Smooth muscle cell (in vitro differentiated cells): ENCODE results near the gene PC. TPM values are rescaled to one million over a fixed set of nuclear protein-coding genes. Genes with fewer than 3 reads are reported as not detected.
A peak's percentile ranks its signal among the peaks of the same experiment; 100 is the strongest.

Experiments
- DNase-seq: peaks from one replicate; lab custom pipeline; 2025; ENCODE audit not compliant: unreplicated experiment; lab: John Stamatoyannopoulos, UW
- H2AFZ ChIP-seq: fragments of 200-600 bp; sonication (generic); 2 replicates; pipeline ENCODE4 v1.6.0; 2016; ENCODE audit warnings: antibody characterized with exemption, low read depth, mild to moderate bottlenecking
- H3F3A ChIP-seq: fragments of 200-600 bp; sonication (generic); 2 replicates; pipeline ENCODE4 v1.6.0; 2017; ENCODE audit warnings: antibody characterized with exemption, low read depth
- H3K27ac ChIP-seq: fragments of 200-600 bp; sonication (generic); 2 replicates; pipeline ENCODE4 v1.5.1; 2016; ENCODE audit warnings: low read depth, mild to moderate bottlenecking
- H3K27me3 ChIP-seq: fragments of 200-600 bp; sonication (generic); 2 replicates; pipeline ENCODE4 v1.6.1; 2016; ENCODE audit warnings: low read depth, mild to moderate bottlenecking
- H3K36me3 ChIP-seq: fragments of 200-600 bp; sonication (generic); 2 replicates; pipeline ENCODE4 v1.5.1; 2016; ENCODE audit warnings: low read depth
- H3K4me1 ChIP-seq: fragments of 200-600 bp; sonication (generic); 2 replicates; pipeline ENCODE4 v1.5.1; 2016; ENCODE audit warnings: low read depth
- H3K4me2 ChIP-seq: fragments of 200-600 bp; sonication (generic); 2 replicates; pipeline ENCODE4 v1.6.0; 2016; ENCODE audit warnings: mild to moderate bottlenecking
- H3K4me3 ChIP-seq: fragments of 200-600 bp; sonication (generic); 2 replicates; pipeline ENCODE4 v1.5.1; 2016; ENCODE audit warnings: mild to moderate bottlenecking
- H3K79me2 ChIP-seq: fragments of 200-600 bp; sonication (generic); 2 replicates; pipeline ENCODE4 v1.6.0; 2016; ENCODE audit warnings: low read depth, mild to moderate bottlenecking
- H3K9ac ChIP-seq: fragments of 200-600 bp; sonication (generic); 2 replicates; pipeline ENCODE4 v1.6.0; 2016; ENCODE audit warnings: low read depth
- H3K9me3 ChIP-seq: fragments of 200-600 bp; sonication (generic); replicated peaks from 2 replicates; pipeline ENCODE4 v1.5.1; 2016; ENCODE audit warnings: low read depth
- H4K20me1 ChIP-seq: fragments of 200-600 bp; sonication (generic); 2 replicates; pipeline ENCODE4 v1.6.0; 2016; ENCODE audit warnings: low read depth
- WGBS: methylation state at CpG from one replicate; pipeline ENCODE4 v1.1.7; 2016; ENCODE audit warnings: low lambda C conversion rate; 5-methylcytosine and 5-hydroxymethylcytosine counted together
- polyA plus RNA-seq: library from polyadenylated mRNA; unstranded; fragments of >200 nt; fragmentation: Nextera tagmentation; extraction: Ambion mirVana; gene quantifications from 2 replicates; pipeline ENCODE4 v1.2.1, GENCODE V29; 2016
- total RNA-seq: library from RNA; depleted of rRNA; stranded (reverse); fragments of >200 nt; gene quantifications from 2 replicates; pipeline ENCODE4 v1.2.3, GENCODE V29; 2014
- TF ChIP-seq, protein P1 (sequence below): fragments of 200-600 bp; sonication (generic); IDR thresholded peaks from 2 replicates; pipeline ENCODE4 v1.5.1; 2017; ENCODE audit warnings: borderline replicate concordance, mild to moderate bottlenecking, antibody characterized with exemption; ENCODE audit not compliant: insufficient read depth, poor library complexity, severe bottlenecking

PC gene
- total and polyA plus RNA-seq, 2 experiments from 2014 or later: 11.8 to 36.1 TPM

DNA sequence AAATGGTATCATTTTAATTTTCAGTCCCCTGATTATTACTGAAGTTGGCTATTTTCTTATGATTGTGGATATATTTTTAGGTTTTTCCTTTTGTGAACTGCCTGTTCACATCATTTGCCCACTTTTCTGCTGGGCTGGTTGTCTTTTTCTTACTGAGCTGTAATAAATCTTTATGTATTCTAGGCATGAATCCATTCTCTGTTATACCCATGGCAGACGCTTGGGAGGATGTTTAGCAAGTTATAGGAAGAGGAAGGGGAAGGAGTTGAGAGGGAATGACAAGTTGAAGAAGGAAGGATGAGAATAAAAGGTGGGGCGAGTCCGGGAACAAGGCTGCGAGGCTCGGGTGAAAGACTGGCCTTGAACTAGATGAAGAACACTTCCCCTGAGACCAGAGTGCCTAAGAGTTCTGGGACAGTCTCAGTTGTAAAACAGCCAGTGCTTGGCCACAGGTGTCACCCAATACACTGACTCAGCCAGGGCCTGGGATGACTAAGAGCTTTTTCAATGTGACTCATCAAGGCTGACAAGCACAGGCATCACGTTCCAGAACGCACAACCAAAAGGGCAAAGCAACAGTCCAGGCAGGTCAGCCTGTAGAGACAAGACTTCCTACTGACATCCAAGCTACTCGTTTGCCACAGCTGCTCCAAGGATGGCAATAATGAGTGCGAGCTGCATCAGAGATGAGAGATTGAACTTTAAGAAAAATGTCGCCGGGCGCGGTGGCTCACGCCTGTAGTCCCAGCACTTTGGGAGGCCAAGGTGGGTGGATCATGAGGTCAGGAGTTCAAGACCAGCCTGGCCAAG lies 66.1 kb downstream of the PC start:
- DNase-seq: no peak
- Histone ChIP-seq H3K9me3 (no peaks in the 10 kb centered on the region), H3K27ac (peak overlapping the region; percentile 67), H2AFZ (no peak overlapping the region), H4K20me1 (no peaks in the 10 kb centered on the region), H3K36me3 (no peaks in the 10 kb centered on the region), H3K79me2 (no peaks in the 10 kb centered on the region), H3K27me3 (no peaks in the 10 kb centered on the region), H3K9ac (no peak overlapping the region), H3K4me1 (peaks cover 21% of the 10 kb centered on the region), H3F3A (no peaks in the 10 kb centered on the region), H3K4me3 (no peak overlapping the region), H3K4me2 (peak overlapping the region; percentile 25)
- TF ChIP-seq, protein P1, sequence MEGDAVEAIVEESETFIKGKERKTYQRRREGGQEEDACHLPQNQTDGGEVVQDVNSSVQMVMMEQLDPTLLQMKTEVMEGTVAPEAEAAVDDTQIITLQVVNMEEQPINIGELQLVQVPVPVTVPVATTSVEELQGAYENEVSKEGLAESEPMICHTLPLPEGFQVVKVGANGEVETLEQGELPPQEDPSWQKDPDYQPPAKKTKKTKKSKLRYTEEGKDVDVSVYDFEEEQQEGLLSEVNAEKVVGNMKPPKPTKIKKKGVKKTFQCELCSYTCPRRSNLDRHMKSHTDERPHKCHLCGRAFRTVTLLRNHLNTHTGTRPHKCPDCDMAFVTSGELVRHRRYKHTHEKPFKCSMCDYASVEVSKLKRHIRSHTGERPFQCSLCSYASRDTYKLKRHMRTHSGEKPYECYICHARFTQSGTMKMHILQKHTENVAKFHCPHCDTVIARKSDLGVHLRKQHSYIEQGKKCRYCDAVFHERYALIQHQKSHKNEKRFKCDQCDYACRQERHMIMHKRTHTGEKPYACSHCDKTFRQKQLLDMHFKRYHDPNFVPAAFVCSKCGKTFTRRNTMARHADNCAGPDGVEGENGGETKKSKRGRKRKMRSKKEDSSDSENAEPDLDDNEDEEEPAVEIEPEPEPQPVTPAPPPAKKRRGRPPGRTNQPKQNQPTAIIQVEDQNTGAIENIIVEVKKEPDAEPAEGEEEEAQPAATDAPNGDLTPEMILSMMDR: no peak
- WGBS: 66% methylated on average over 14 of the region's 14 CpGs

DNA sequence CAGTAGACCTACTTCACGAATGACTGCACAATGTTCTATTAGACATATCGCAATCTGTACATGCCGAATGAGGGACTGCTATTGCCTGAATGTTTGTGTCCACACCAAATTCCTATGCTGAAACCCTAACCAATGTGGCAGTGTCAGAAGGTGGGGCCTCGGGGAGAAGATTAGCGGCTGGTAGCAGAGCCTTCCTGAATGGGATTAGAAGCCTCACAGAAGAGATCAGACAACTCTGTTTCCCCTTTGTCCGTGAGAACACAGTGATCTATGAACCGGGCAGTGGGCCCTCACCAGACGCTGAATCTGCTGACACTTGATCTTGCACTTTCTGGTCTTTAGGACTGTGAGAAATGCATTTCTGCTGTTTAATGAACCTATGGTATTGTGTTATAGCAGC lies 68.2 kb downstream of the PC start:
- no peaks in the 10 kb centered on the region for H3K27me3 ChIP-seq
- H3K27ac ChIP-seq: no peak overlapping the region
- H3K9ac ChIP-seq: no peak overlapping the region
- DNase-seq: no peak
- H3K4me1 ChIP-seq: peaks cover 21% of the 10 kb centered on the region
- peak overlapping the region; percentile 59 for H3K4me2 ChIP-seq
- H3F3A ChIP-seq: no peaks in the 10 kb centered on the region
- no peak overlapping the region for H2AFZ ChIP-seq
- 41% methylated on average over 8 of the region's 8 CpGs for WGBS
- no peak overlapping the region for H3K4me3 ChIP-seq
- no peaks in the 10 kb centered on the region for H3K79me2 ChIP-seq
- H4K20me1 ChIP-seq: no peaks in the 10 kb centered on the region
- H3K36me3 ChIP-seq: no peaks in the 10 kb centered on the region
- TF ChIP-seq, protein P1: no peak
- H3K9me3 ChIP-seq: no peaks in the 10 kb centered on the region

DNA sequence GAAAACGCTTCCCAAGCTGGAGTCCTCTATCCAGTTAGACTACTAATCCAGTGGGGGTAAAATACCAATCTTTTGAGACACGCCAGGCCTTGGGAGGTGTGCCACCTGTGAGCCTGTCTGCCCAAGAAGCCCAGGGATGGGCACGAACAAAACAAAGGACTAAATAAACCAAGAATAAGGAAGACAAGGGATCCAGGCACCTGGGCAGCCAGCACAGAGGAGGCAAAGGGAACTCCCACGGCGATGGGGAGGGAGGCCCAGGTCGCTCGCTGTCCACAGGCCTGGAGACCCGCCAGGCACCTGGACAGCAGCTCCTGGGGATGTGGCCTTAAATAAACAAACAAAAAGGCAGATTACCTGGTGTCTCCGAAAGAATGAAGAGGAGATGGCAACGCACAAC lies 69.9 kb downstream of the PC start:
- Histone ChIP-seq H3K27me3 (no peaks in the 10 kb centered on the region), H3K9me3 (no peaks in the 10 kb centered on the region), H3K9ac (no peak overlapping the region), H2AFZ (no peak overlapping the region), H3K79me2 (no peaks in the 10 kb centered on the region), H3K4me1 (peaks cover 15% of the 10 kb centered on the region), H3K4me3 (no peak overlapping the region), H4K20me1 (no peaks in the 10 kb centered on the region), H3K27ac (no peak overlapping the region), H3F3A (no peaks in the 10 kb centered on the region), H3K36me3 (no peaks in the 10 kb centered on the region), H3K4me2 (no peak overlapping the region)
- 98% methylated on average over 10 of the region's 10 CpGs for WGBS
- TF ChIP-seq, protein P1: no peak
- DNase-seq: no peak

DNA sequence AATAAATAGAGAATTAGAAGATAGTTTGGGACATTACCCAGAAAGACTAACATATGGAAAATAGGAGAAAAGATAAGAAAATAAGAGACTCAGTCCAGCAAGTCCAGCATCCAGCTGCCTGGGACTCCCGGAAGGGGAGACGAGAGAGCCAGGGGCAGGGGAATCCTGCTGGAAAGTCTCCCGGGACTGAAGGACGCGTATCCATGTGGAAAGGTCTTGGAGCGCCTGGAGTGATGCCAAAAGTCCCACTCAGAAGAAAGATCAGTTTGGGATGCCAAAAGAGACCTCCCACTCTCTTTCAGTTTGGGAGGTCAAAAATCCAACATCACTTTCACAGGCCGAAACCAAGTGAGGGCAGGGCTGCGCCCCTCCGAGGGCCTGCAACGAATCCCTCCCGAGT lies 70.7 kb downstream of the PC start:
- H3F3A ChIP-seq: no peaks in the 10 kb centered on the region
- H3K9me3 ChIP-seq: no peaks in the 10 kb centered on the region
- no peaks in the 10 kb centered on the region for H3K27me3 ChIP-seq
- no peak overlapping the region for H2AFZ ChIP-seq
- no peaks in the 10 kb centered on the region for H3K36me3 ChIP-seq
- TF ChIP-seq, protein P1: no peak
- H4K20me1 ChIP-seq: no peaks in the 10 kb centered on the region
- H3K79me2 ChIP-seq: no peaks in the 10 kb centered on the region
- H3K4me2 ChIP-seq: no peak overlapping the region
- WGBS: 96% methylated on average over 11 of the region's 11 CpGs
- H3K4me3 ChIP-seq: no peak overlapping the region
- DNase-seq: no peak
- H3K27ac ChIP-seq: no peak overlapping the region
- H3K9ac ChIP-seq: no peak overlapping the region
- H3K4me1 ChIP-seq: peaks cover 13% of the 10 kb centered on the region
